ENCODE data around the gene USH2A. TPM values are rescaled to one million over a fixed set of nuclear protein-coding genes. Genes with fewer than 3 reads are reported as not detected.

USH2A gene
- polyA plus RNA-seq, 2 of the 4 experiments (the other 2 are of a cell fraction), result not detected

- DNase-seq (ENCODE audit: low read depth in 1 of 2, low spot score in 1 of 2), result no peak
- 15% methylated on average over 4 of the region's 4 CpGs for WGBS (ENCODE audit: missing lambda C conversion rate)
- Histone ChIP-seq H3K27ac (no peak overlapping the region), H3K4me3 (no peak overlapping the region), H3K9me3 (no peaks in the 10 kb centered on the region), H3K4me1 (no peaks in the 10 kb centered on the region), H3K4me2 (no peak overlapping the region)
- ChIA-PET POLR2A (no interaction called here), CTCF (no interaction called here)
- FAIRE-seq, result no peak
- no peak for ATAC-seq
- TF ChIP-seq RARB (CRISPR knock-in tag; IDR thresholded peaks at IDR 0.05) (no peak), POLR2A (IDR thresholded peaks at IDR 0.05; ENCODE audit: low read length) (no peak), RCOR1 (IDR thresholded peaks at IDR 0.05; ENCODE audit: low read depth, low read length) (no peak), MAFK (IDR thresholded peaks at IDR 0.05; ENCODE audit: partially characterized antibody) (no peak), HMGXB4 (CRISPR knock-in tag; IDR thresholded peaks at IDR 0.05; ENCODE audit: borderline replicate concordance) (no peak), FOXS1 (CRISPR knock-in tag; IDR thresholded peaks at IDR 0.05) (no peak), RFX5 (IDR thresholded peaks at IDR 0.05) (no peak), RAD21 (conservative IDR thresholded peaks at IDR 0.05 in 1 of 2, IDR thresholded peaks at IDR 0.05 in 1 of 2) (no peak), CHD4 (IDR thresholded peaks at IDR 0.05; ENCODE audit: borderline replicate concordance) (no peak), EP300 (IDR thresholded peaks at IDR 0.05) (no peak), HOXA7 (CRISPR knock-in tag; IDR thresholded peaks at IDR 0.05) (no peak), EHF (CRISPR knock-in tag; IDR thresholded peaks at IDR 0.05) (no peak), HES2 (IDR thresholded peaks at IDR 0.05) (no peak), REST (IDR thresholded peaks at IDR 0.05) (no peak), CBX8 (IDR thresholded peaks at IDR 0.05) (no peak), ZFP36 (IDR thresholded peaks at IDR 0.05; ENCODE audit: borderline replicate concordance, partially characterized antibody) (no peak), HEYL (CRISPR knock-in tag; IDR thresholded peaks at IDR 0.05) (no peak), MYC (IDR thresholded peaks at IDR 0.05; ENCODE audit: borderline replicate concordance, low read length) (no peak), MAX (IDR thresholded peaks at IDR 0.05) (no peak), ZC3H11A (IDR thresholded peaks at IDR 0.05) (no peak)
Measured at GRCh38 chr1:216410026-216410425, 13.2 kb downstream of the USH2A start.

GRCh38 chr1:216390956-216391355 is 32.3 kb downstream of the USH2A start:
- Histone ChIP-seq H3K9me3 (no peaks in the 10 kb centered on the region), H3K4me3 (no peak overlapping the region), H3K4me2 (no peak overlapping the region), H3K27ac (no peak overlapping the region), H3K4me1 (no peaks in the 10 kb centered on the region)
- WGBS (ENCODE audit: missing lambda C conversion rate), result 2% methylated on average over 3 of the region's 3 CpGs
- ChIA-PET POLR2A (no interaction called here), CTCF (no interaction called here)
- no peak for FAIRE-seq
- ATAC-seq, result no peak
- no peak for DNase-seq (ENCODE audit: low read depth in 1 of 2, low spot score in 1 of 2)
- TF ChIP-seq RARB (CRISPR knock-in tag; IDR thresholded peaks at IDR 0.05) (no peak), POLR2AphosphoS2 (conservative IDR thresholded peaks at IDR 0.05; ENCODE audit: low read length) (no peak), ESRRA (IDR thresholded peaks at IDR 0.05; ENCODE audit: borderline replicate concordance, low read length) (no peak), GATA3 (IDR thresholded peaks at IDR 0.05; ENCODE audit: borderline replicate concordance) (no peak), MYC (IDR thresholded peaks at IDR 0.05; ENCODE audit: borderline replicate concordance, low read length) (no peak), NFE2L2 (conservative IDR thresholded peaks at IDR 0.05; ENCODE audit: low read length) (no peak), HES2 (IDR thresholded peaks at IDR 0.05) (no peak), CHD4 (IDR thresholded peaks at IDR 0.05; ENCODE audit: borderline replicate concordance) (no peak), USF2 (IDR thresholded peaks at IDR 0.05) (no peak), PBX3 (IDR thresholded peaks at IDR 0.05) (no peak), REST (IDR thresholded peaks at IDR 0.05) (no peak), CBX8 (IDR thresholded peaks at IDR 0.05) (no peak)
